Lower leg skin (tissue), 4 donors: ENCODE measurements around the gene ZP1. TPM values are rescaled to one million over a fixed set of nuclear protein-coding genes. Genes with fewer than 3 reads are reported as not detected.

Source experiments
- DNase-seq, 2 donors: peaks; one replicate each; pipeline ENCODE4 v3.0.0-alpha.2; 2019; ENCODE audit warnings: low spot score in 2 of 2
- H3K4me3 ChIP-seq: fragments of 200-600 bp; sonication (generic); 2 replicates; pipeline ENCODE4 v1.5.1; 2017; ENCODE audit warnings: mild to moderate bottlenecking, low read depth; ENCODE audit not compliant: poor library complexity, severe bottlenecking
- POLR2A ChIP-seq, 2 donors: fragments of 450-650 bp; IDR thresholded peaks; one replicate each; pipeline ENCODE4 v1.6.1; 2016 to 2017; ENCODE audit warnings: antibody characterized with exemption in 2 of 2, mild to moderate bottlenecking in 1 of 2, moderate library complexity in 1 of 2
- WGBS, 2 donors: methylation state at CpG; one replicate each; pipeline ENCODE4 v1.1.5; 2018; 5-methylcytosine and 5-hydroxymethylcytosine counted together
- intact Hi-C: fragments of 100-400 bp; cut with DNase I; formaldehyde crosslinking; loops from one replicate; pipeline ENCODE4 v1.15.0; 2023; ENCODE audit warnings: low total_unique reads
- total RNA-seq, 4 donors: library from RNA; depleted of rRNA; stranded (reverse); fragments of >200 nt; gene quantifications; one replicate each; pipeline ENCODE4 v1.1.0, GENCODE V29; 2016
- TF ChIP-seq, protein P1 (sequence below), 3 donors: fragments of 450-650 bp; IDR thresholded peaks; one replicate each; pipeline ENCODE4 v1.5.1; 2016; ENCODE audit warnings: antibody characterized with exemption in 3 of 3, mild to moderate bottlenecking in 3 of 3, moderate library complexity in 2 of 3

Gene ZP1
- total RNA-seq, 4 donors from 2014 or later, result 0.25 to 0.26 TPM; not detected in 2

DNA sequence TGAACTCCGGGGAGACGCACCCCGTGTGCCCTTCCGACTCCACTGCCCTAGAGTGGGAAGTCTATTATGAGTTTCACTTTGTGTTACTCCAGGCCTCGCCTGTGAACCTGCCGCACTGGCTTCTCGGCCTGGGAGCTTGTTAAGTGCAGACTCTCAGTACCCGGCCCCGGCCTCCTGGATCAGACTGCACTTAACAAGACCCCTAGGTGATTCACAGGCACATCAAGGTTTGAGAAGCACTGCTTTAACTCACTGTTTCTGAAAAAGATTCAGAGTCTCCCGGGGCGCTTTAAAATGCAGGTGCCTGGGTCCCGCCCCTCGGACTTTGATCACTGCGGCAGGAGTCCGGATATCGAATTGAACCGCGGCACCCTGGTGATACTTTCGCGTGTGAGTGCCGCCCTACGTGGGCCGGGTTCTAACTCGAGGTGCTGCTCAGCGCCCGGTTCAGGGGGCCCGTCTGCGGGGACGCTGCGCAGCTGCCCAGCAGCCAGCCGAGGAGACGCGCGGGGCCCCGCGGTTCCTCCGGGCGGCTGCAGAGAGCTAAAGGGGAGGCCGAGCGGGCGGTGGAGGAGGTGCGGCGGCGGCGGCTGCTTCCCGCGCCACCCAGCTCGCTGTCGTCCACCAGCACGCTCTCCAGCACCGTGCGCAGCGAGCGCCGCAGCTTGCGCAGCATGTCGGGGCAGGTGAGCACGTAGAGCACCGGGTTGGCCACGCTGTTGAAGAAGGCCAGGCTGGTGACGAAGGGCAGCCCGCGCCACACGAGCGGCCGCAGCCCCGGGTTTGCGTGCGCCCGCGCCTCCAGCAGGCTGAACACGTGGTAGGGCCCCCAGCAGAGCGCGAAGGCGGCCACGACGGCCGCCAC lies 15.0 kb upstream of the ZP1 start:
- no peak for DNase-seq
- 70 to 72% methylated on average over 46 to 49 of the region's 78 CpGs for WGBS, 2 donors
- TF ChIP-seq POLR2A (IDR thresholded peaks at IDR 0.05), result no peak
- no peak overlapping the region for H3K4me3 ChIP-seq
- intact Hi-C loops, result no loop called here

- intact Hi-C loops, result no loop called here
- TF ChIP-seq, protein P1, sequence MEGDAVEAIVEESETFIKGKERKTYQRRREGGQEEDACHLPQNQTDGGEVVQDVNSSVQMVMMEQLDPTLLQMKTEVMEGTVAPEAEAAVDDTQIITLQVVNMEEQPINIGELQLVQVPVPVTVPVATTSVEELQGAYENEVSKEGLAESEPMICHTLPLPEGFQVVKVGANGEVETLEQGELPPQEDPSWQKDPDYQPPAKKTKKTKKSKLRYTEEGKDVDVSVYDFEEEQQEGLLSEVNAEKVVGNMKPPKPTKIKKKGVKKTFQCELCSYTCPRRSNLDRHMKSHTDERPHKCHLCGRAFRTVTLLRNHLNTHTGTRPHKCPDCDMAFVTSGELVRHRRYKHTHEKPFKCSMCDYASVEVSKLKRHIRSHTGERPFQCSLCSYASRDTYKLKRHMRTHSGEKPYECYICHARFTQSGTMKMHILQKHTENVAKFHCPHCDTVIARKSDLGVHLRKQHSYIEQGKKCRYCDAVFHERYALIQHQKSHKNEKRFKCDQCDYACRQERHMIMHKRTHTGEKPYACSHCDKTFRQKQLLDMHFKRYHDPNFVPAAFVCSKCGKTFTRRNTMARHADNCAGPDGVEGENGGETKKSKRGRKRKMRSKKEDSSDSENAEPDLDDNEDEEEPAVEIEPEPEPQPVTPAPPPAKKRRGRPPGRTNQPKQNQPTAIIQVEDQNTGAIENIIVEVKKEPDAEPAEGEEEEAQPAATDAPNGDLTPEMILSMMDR (IDR thresholded peaks at IDR 0.05), result no peak
- no peak for TF ChIP-seq POLR2A (IDR thresholded peaks at IDR 0.05)
- DNase-seq, result no peak
- no peak overlapping the region for H3K4me3 ChIP-seq
- WGBS, 2 donors, result 93 to 96% methylated on average over 33 to 68 of the region's 68 CpGs
These were observed 14.1 kb upstream of the ZP1 start for GRCh38 chr11:60852982-60853950.

- TF ChIP-seq, protein P1 (IDR thresholded peaks at IDR 0.05), result no peak
- TF ChIP-seq POLR2A (IDR thresholded peaks at IDR 0.05), result no peak
- intact Hi-C loops, result no loop called here
- DNase-seq, result no peak
- 83 to 89% methylated on average over 8 of the region's 8 CpGs for WGBS, 2 donors
- no peak overlapping the region for H3K4me3 ChIP-seq
These were observed 13.0 kb upstream of the ZP1 start for GRCh38 chr11:60854140-60854846.

DNA sequence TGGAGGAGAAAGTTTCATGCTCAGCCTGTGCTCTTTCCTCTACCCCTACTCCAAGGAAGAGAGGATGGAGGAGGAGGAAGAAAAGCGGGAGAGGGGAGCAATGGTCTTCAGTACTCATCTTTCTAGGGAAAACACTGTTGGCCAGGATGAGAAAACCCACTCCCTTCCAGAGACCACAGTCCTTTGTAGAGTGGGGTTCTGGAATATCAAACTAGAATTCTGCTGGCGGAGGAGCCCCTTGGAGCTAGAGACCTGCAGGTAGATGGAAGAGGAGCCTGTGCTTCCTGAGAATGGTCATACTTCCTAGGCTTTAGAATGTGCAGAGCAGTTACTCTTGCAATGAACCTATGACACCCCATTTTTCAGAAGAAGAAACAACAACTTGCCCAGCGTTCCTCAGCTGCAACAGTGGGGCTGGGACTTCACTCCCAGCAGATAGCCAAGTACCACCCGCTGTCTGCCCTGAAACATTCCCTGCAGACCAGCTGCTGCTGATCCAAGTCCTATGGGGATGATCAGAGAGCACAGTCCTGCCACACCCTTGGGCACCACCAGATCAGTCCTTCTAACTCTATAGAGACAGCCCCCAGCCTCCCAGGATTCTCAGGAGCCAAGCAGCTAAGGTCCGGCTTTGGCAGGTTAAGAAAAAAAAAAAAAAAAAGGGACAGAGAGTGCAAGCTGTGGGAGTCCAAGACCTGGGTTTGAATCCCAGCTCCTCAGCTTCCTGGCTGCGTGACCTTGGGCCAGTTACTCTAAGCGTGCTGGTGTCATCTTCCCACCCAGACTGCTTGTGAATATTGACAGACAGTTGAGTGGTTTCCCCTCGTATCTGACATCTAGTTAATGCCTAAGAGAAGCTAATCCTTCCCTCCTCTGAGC lies 12.3 kb upstream of the ZP1 start:
- WGBS, 2 donors, result 41 to 60% methylated on average over 7 to 8 of the region's 8 CpGs
- no peak overlapping the region for H3K4me3 ChIP-seq
- no peak for TF ChIP-seq POLR2A (IDR thresholded peaks at IDR 0.05)
- TF ChIP-seq, protein P1 (IDR thresholded peaks at IDR 0.05), result no peak
- intact Hi-C loops, result no loop called here
- DNase-seq, result no peak

- 48 to 52% methylated on average over 14 of the region's 14 CpGs for WGBS, 2 donors
- intact Hi-C loops, result no loop called here
- no peak for DNase-seq
- no peak for TF ChIP-seq POLR2A (IDR thresholded peaks at IDR 0.05)
- TF ChIP-seq, protein P1 (IDR thresholded peaks at IDR 0.05), result no peak
- no peak within 1 kb of the TSS for H3K4me3 ChIP-seq
These were observed 11.4 kb upstream of the ZP1 start, which contains the start of gene PTGDR2 for GRCh38 chr11:60855726-60856633. Gene PTGDR2 (minus strand): TSS chr11:60855950. CDS start chr11:60853722, 2,228 bp downstream.
